GM12891 (cell line): ENCODE data around the gene HSPA12B.

ENCODE experiments used
- POLR2A ChIP-seq: IDR thresholded peaks from 2 replicates; pipeline ENCODE4 v1.6.1; 2011; ENCODE audit warnings: low read depth, low read length, control low read depth
- POLR2AphosphoS5 ChIP-seq: IDR thresholded peaks from 2 replicates; pipeline ENCODE4 v1.6.1; 2011; ENCODE audit warnings: low read depth, low read length, control low read depth

GRCh38 chr20:3749689-3750531 is 17.4 kb downstream of the HSPA12B start:
- TF ChIP-seq POLR2AphosphoS5: no peak
- no peak for TF ChIP-seq POLR2A
